Prostate gland (tissue), 2 donors: ENCODE data around the gene PLIN5. TPM values are rescaled to one million over a fixed set of nuclear protein-coding genes. Genes with fewer than 3 reads are reported as not detected.
A peak's percentile ranks its signal among the peaks of the same experiment; 100 is the strongest.

Experiments
- DNase-seq: peaks from one replicate; pipeline ENCODE4 v3.0.0-alpha.2; 2019; ENCODE audit warnings: low spot score
- H3K27ac ChIP-seq, 2 donors: fragments of 200-600 bp; sonication (generic); 2 replicates each; pipeline ENCODE4 v1.5.1; 2017 to 2019
- H3K27me3 ChIP-seq: fragments of 200-600 bp; sonication (generic); replicated peaks from 2 replicates; pipeline ENCODE4 v1.5.1; 2019; ENCODE audit not compliant: insufficient read depth
- H3K36me3 ChIP-seq, 2 donors: fragments of 200-600 bp; sonication (generic); 1 replicate in 1 of 2; 2 replicates in 1 of 2; pipeline versions ENCODE4 v1.5.1 to v1.8.1; 2017 to 2019
- H3K4me1 ChIP-seq: fragments of 200-600 bp; sonication (generic); replicated peaks from 2 replicates; pipeline ENCODE4 v1.5.1; 2019
- H3K4me3 ChIP-seq, 2 donors: fragments of 200-600 bp; sonication (generic); 2 replicates each; pipeline ENCODE4 v1.5.1; 2017 to 2019
- H3K9me3 ChIP-seq: fragments of 200-600 bp; sonication (generic); 2 replicates; pipeline ENCODE4 v1.5.1; 2017
- POLR2A ChIP-seq: fragments of 450-650 bp; IDR thresholded peaks from one replicate; pipeline ENCODE4 v1.6.1; 2016; ENCODE audit warnings: antibody characterized with exemption, mild to moderate bottlenecking
- POLR2AphosphoS5 ChIP-seq: sonication (generic); formaldehyde crosslinking; IDR thresholded peaks from one replicate; pipeline ENCODE4 v1.6.1; 2017; ENCODE audit warnings: antibody characterized with exemption
- WGBS: methylation state at CpG from one replicate; pipeline ENCODE4 v1.1.5; 2018; 5-methylcytosine and 5-hydroxymethylcytosine counted together
- intact Hi-C: fragments of 100-400 bp; cut with DNase I; formaldehyde crosslinking; loops from one replicate; pipeline ENCODE4 v1.14.2; 2022
- total RNA-seq, 2 donors: library from RNA; depleted of rRNA; stranded (reverse); fragments of >200 nt; gene quantifications; one replicate each; pipeline ENCODE4 v1.1.0, GENCODE V29; 2016
- TF ChIP-seq, protein P1 (sequence below), 4 experiments: fragments of 200-600 bp in 2 of 4; fragments of 450-650 bp in 2 of 4; sonication (generic) in 2 of 4; IDR thresholded peaks; 1 replicate in 3 of 4; 2 replicates in 1 of 4; pipeline ENCODE4 v1.5.1; 2016 to 2019; ENCODE audit warnings: antibody characterized with exemption in 4 of 4, mild to moderate bottlenecking in 2 of 4, moderate library complexity in 2 of 4

Gene PLIN5
- total RNA-seq, 2 donors from 2014 or later, result 23.2 to 26.8 TPM

DNA sequence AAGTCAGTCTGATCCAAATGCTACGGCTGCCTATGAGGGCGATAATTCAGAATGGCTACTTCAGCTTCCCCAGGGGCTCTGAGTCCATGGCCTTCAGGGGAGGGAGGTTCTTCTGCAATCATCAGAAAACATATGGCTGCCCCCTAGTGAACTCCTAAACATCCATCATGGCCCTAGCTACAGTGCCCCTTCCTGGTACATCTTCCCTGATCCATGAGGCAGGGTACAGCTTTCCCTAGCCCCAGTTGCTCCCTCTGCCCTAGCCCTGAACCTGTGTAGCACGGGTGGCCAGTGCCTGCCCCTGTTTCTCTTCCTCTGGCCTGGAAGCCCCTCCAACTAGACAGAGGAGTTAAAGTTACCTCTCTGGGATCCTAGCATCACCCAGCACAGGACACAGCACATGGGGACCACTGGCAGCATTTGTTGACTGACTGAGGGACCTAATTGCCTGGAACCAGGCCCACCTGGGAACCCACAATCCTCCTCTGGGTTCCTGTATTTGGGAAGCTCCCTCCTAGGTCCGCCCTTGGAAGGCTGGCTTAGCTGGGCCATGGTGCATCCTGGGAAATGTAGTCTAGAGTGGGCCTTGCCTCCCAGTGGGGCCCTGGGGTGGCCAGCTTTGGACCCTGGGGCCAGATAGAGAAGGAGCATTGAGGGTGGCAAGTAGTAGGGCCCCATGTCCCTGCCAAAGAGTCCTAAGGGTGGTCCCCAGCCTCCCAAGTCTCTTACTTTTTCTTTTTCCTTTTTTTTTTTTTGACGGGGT is 42.2 kb upstream of the PLIN5 start:
- no peaks in the 10 kb centered on the region for H3K4me1 ChIP-seq
- intact Hi-C loops, result loop anchor here (5.0 kb wide), 1 partner anchor 60 kb away; the partner anchor contains the start of gene TNFAIP8L1
- no peaks in the 10 kb centered on the region for H3K9me3 ChIP-seq
- WGBS, result 84% methylated on average over 5 of the region's 5 CpGs
- H3K4me3 ChIP-seq, result no peak overlapping the region
- peaks cover 10% of the 10 kb centered on the region for H3K27me3 ChIP-seq
- H3K27ac ChIP-seq, result no peak overlapping the region
- no peak for DNase-seq
- TF ChIP-seq POLR2AphosphoS5, result no peak
- no peak for TF ChIP-seq POLR2A
- TF ChIP-seq, protein P1, sequence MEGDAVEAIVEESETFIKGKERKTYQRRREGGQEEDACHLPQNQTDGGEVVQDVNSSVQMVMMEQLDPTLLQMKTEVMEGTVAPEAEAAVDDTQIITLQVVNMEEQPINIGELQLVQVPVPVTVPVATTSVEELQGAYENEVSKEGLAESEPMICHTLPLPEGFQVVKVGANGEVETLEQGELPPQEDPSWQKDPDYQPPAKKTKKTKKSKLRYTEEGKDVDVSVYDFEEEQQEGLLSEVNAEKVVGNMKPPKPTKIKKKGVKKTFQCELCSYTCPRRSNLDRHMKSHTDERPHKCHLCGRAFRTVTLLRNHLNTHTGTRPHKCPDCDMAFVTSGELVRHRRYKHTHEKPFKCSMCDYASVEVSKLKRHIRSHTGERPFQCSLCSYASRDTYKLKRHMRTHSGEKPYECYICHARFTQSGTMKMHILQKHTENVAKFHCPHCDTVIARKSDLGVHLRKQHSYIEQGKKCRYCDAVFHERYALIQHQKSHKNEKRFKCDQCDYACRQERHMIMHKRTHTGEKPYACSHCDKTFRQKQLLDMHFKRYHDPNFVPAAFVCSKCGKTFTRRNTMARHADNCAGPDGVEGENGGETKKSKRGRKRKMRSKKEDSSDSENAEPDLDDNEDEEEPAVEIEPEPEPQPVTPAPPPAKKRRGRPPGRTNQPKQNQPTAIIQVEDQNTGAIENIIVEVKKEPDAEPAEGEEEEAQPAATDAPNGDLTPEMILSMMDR (IDR thresholded peaks at IDR 0.05), result no peak
- H3K36me3 ChIP-seq, result no peaks in the 10 kb centered on the region

DNA sequence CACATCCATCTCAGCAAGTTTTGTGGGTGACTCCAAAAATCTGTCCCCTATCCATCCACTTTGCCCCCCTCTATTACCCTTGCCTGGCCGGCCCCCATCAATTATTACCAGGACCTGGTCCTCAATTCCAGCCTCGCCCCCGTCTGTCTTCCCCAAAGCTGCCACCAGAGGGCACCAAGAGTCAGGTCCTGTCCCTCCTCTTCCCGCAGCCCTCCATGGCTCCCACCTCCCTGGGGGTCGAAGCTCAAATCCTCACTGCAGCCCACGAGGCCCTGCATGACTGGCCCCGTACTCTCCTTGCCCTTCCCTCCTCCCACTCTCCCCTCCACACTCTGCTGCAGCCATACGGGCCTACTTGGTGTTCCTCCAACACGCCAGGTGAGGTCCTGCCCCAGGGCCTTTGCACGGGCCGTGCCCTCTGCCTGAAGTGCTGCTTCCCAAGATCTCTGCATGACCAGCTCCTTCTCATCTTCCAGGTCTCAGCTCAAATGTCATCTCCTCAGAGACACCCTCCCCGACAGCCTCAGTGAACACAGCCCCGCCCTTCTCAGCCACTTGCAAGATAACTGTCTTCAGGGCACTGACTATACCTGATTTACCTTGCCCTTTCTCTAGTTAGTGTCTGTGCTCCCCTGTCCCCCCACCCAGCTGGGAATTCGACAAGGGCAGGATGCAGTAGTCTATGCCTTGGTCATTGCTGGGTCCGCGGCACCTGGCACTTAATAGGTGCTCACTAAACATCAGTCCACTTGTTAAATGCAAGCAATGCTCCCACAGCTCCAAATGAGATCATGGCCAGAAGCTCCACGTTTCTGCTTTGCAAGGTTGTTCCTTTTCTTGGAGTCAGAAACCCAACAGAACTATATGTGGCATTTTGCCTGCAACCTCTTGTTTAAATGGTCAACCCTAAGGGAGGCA is 41.3 kb upstream of the PLIN5 start:
- intact Hi-C loops, result loop anchor here (5.0 kb wide), 1 partner anchor 61 kb away; the partner anchor contains the start of gene TNFAIP8L1
- peaks cover 10% of the 10 kb centered on the region for H3K27me3 ChIP-seq

DNA sequence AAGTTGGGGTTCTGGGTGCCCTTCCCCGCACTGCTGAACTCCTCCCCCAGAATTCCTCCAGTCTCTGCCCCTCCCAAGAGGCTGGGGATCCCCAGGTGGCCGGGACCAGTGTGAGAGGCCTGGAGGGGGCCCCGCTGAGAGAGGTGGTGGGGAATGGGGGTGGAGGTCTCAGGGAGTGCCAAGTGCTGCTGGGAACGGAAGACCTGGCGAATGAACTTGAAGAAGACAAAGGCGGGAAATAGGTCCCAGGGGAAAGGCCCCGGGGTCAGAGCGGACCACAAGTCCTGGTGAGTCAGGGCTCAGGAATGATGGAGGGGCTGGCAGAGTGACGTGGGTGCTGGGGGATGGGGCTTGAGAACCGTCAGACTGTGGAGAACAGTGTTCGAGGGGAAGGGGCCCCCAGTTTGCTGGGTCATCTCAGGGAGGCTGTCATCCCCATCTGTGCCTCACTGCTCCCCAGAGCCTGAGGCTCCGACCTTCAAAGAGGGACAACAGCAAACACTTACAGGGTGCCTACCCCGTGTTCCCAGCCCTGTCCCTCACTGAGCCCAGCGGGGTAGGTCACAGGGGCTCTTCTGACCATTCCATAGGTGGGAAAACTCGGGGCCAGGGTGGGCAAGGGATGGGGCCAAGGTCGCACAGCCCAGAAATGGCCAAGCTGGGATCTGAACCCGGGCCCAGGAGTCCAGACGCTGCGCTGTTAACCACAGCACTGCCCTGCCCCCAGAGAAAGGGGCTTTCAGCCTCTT is 40.4 kb upstream of the PLIN5 start:
- DNase-seq, result no peak
- intact Hi-C loops, result loop anchor here (5.0 kb wide), 1 partner anchor 62 kb away; the partner anchor contains the start of gene TNFAIP8L1
- no peaks in the 10 kb centered on the region for H3K4me1 ChIP-seq
- H3K4me3 ChIP-seq, result no peak overlapping the region
- H3K27me3 ChIP-seq, result peaks cover 4% of the 10 kb centered on the region
- H3K36me3 ChIP-seq, result no peaks in the 10 kb centered on the region
- H3K9me3 ChIP-seq, result no peaks in the 10 kb centered on the region
- TF ChIP-seq POLR2AphosphoS5, result no peak
- no peak for TF ChIP-seq POLR2A
- TF ChIP-seq, protein P1 (IDR thresholded peaks at IDR 0.05), result no peak
- 40% methylated on average over 19 of the region's 19 CpGs for WGBS
- H3K27ac ChIP-seq, result no peak overlapping the region

More for the DNA sequence above, 41.3 kb upstream of the PLIN5 start:
- Histone ChIP-seq H3K27ac (no peak overlapping the region), H3K36me3 (no peaks in the 10 kb centered on the region), H3K9me3 (no peaks in the 10 kb centered on the region), H3K4me3 (no peak overlapping the region), H3K4me1 (no peaks in the 10 kb centered on the region)
- peak; percentile 34 for DNase-seq
- 62% methylated on average over 17 of the region's 17 CpGs for WGBS
- TF ChIP-seq, protein P1 (IDR thresholded peaks at IDR 0.05), result peak in 3 of 4 experiments; percentile 43 to 64 (median 63)
- no peak for TF ChIP-seq POLR2A

DNA sequence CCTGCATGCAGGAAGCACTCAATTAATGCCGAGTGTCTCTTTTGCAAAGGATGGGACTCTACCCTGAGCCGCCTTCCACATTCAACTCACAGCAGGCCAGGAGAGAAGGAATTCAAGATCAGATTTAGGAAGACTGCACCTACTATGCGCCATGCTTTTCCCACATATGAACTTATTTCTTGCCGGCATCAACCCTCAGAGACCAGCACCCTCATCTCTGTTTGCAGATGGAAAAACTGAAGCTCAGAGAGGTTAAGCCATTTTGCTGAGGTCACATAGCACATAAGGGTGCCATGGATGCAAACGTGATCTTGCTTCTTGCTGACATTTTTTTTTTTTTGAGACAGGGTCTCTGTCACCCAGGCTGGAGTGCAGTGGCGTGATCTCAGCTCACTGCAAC is 38.7 kb upstream of the PLIN5 start:
- Histone ChIP-seq H3K4me1 (no peaks in the 10 kb centered on the region), H3K4me3 (no peak overlapping the region), H3K9me3 (no peaks in the 10 kb centered on the region), H3K27ac (no peak overlapping the region), H3K36me3 (no peaks in the 10 kb centered on the region), H3K27me3 (peaks cover 1% of the 10 kb centered on the region)
- TF ChIP-seq, protein P1 (IDR thresholded peaks at IDR 0.05), result no peak
- no peak for TF ChIP-seq POLR2AphosphoS5
- no peak for TF ChIP-seq POLR2A
- 86% methylated on average over 6 of the region's 6 CpGs for WGBS
- DNase-seq, result no peak
- intact Hi-C loops, result no loop called here
